Body of pancreas (tissue), 4 donors: Measurements from ENCODE around the gene ACAD10.

Experiments used
- CTCF ChIP-seq, 7 experiments: fragments of 450-650 bp in 4 of 7; fragments of 200-600 bp in 3 of 7; sonication (generic) in 3 of 7; IDR thresholded peaks; one replicate each; pipeline ENCODE4 v1.5.1; 2016 to 2019; ENCODE audit warnings: antibody characterized with exemption in 7 of 7
- POLR2A ChIP-seq, 3 donors: fragments of 450-650 bp; IDR thresholded peaks; one replicate each; pipeline ENCODE4 v1.6.1; 2016; ENCODE audit warnings: antibody characterized with exemption in 3 of 3, mild to moderate bottlenecking in 2 of 3

GRCh38 chr12:111761706-111762105 lies 75.9 kb downstream of the ACAD10 start:
- TF ChIP-seq CTCF (IDR thresholded peaks at IDR 0.05), result no peak
- no peak for TF ChIP-seq POLR2A (IDR thresholded peaks at IDR 0.05)
